Stimulated activated naive B cell treated with anti-CD40 and anti-IgM and Interleukin-4, amounts not matched to agents 10 μg/mL and 1 μg/mL and 100 μg/mL, for 72 hours (primary cell): ENCODE measurements around the gene ELMOD3.
"Not testable (repeated sequence)": the region's sequence is repeated elsewhere in the genome, so short reads cannot be mapped to it uniquely, and the experiment has no call there.

Experiments used
- ATAC-seq, 2 donors: fragments of 150-1000 bp; cut with Tn5 transposase; replicated peaks; 2 replicates each; pipeline ENCODE4 v1.10.0; 2021; ENCODE audit warnings: moderate library complexity in 1 of 2
- DNase-seq: peaks from one replicate; pipeline ENCODE4 v3.0.0; 2021
- H3K27ac Mint-ChIP-seq: one replicate; pipeline ENCODE4 v1.8.0; 2022; ENCODE audit warnings: mild to moderate bottlenecking, mixed read lengths
- H3K27me3 Mint-ChIP-seq, 2 donors: one replicate each; pipeline ENCODE4 v1.8.0; 2022; ENCODE audit warnings: mixed read lengths in 2 of 2
- H3K36me3 Mint-ChIP-seq, 2 donors: one replicate each; pipeline ENCODE4 v1.8.0; 2022; ENCODE audit warnings: mixed read lengths in 2 of 2, mild to moderate bottlenecking in 1 of 2
- H3K4me1 Mint-ChIP-seq, 2 donors: one replicate each; pipeline ENCODE4 v1.8.0; 2022; ENCODE audit warnings: mixed read lengths in 2 of 2, mild to moderate bottlenecking in 1 of 2
- H3K4me3 Mint-ChIP-seq, 2 donors: one replicate each; pipeline ENCODE4 v1.8.0; 2022; ENCODE audit warnings: mild to moderate bottlenecking in 2 of 2, mixed read lengths in 2 of 2, moderate library complexity in 1 of 2
- H3K9me3 Mint-ChIP-seq, 2 donors: one replicate each; pipeline ENCODE4 v1.8.0; 2022; ENCODE audit warnings: mixed read lengths in 2 of 2, mild to moderate bottlenecking in 1 of 2

Gene ELMOD3

DNA sequence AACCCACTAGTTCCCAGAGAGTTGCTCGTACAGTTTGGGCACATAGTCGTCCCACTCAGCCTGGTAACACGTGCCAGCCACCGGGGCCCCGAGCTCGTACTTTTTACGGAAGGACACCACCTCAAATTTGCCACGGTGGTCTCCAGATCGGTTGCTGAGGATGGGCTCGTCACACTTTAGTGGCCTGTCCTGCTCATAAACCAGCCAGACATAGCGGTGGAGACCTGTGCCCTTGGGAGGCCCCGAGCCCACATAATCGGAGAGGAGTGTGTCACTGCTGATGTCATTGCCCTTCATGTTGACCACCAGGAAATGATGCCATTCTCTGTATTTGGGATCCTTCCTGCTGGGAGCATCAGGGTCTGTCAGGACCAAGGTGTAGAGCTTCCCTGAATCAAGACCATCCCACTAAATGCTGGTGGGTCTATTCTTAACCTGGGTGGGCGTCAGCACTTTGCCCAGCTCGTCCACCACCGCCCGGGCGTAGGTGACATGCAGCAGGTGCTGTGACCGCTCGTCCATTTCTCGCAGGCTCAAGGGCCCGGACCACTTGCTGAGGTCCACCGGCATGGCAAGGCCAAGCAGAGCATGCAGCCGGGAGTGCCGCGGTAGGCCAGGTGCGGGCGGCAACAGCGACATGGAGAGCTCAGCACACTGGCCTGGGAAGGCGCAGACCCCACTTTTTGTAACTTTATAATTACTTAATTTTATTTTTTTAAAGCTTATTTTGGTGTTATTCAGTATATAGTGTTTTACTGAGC, 13.1 kb upstream of the ELMOD3 start:
- peaks cover 27 to 38% of the 10 kb centered on the region in 2 donors for H3K36me3 Mint-ChIP-seq
- no peaks in the 10 kb centered on the region for H3K9me3 Mint-ChIP-seq
- no peaks in the 10 kb centered on the region for H3K27me3 Mint-ChIP-seq
- H3K4me1 Mint-ChIP-seq, result no peaks in the 10 kb centered on the region
- H3K27ac Mint-ChIP-seq, result no peak overlapping the region
- H3K4me3 Mint-ChIP-seq, result no peak overlapping the region
- no peak for DNase-seq
- ATAC-seq, result no peak

DNA sequence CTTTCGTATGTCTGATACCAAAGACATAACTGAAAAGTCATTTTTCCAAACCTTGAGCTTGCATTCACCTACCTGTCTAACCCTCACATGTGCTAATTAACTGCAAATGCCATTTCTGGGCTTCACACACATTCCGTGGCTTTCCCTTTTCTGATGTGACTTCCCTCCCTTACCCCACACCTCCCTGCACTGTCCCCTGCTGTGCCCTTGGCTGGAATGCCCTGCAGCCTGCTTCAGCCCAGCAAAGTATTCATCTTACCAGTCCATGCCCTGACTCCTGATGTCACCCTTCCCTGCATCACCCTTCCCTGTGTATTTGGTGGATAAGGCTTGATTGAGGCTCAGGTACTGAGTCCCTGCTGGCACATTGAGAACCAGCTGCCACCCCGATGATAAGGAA, 12.4 kb upstream of the ELMOD3 start:
- ATAC-seq, result no peak
- Mint-ChIP-seq H3K9me3 (no peaks in the 10 kb centered on the region), H3K27ac (no peak overlapping the region), H3K4me3 (no peak overlapping the region), H3K4me1 (no peaks in the 10 kb centered on the region), H3K27me3 (no peaks in the 10 kb centered on the region), H3K36me3 (peaks cover 30 to 45% of the 10 kb centered on the region in 2 donors)
- no peak for DNase-seq

DNA sequence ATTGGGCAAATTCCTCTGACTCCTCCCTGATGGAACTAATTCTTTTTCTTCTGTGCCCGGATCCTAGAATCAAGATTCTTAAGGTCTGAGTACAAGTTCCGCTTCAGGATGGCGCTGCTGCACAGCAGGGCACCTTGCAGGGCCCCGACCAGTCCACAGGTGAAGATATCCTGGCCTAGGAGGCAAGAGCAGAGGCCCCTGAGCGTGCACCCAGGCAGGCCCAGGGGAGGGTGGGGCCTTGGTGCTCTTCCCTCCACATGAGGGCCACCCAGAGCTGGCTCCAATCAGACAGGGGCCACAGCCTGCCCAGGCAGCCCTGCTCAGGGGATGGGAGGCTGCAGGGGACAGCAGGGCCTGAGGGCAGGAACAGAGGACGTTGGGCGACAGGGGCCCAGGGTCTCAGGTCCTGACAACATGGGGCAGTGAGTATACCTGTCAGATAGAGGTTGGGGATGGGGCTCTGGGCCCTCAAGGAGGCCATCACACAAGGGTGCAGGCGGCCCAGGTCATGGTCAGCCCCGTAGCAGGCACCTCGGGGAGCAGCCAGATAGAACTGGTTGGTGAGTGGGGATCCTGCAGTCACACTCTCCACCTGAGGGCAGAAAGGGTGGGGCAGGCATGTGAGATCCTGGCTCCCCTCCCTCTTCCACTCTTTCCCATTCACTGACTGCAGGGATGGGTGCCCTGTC, 11.2 kb upstream of the ELMOD3 start:
- not testable (repeated sequence) for H3K4me3 Mint-ChIP-seq, H3K9me3 Mint-ChIP-seq, H3K4me1 Mint-ChIP-seq, ATAC-seq, H3K27ac Mint-ChIP-seq, H3K27me3 Mint-ChIP-seq, DNase-seq
- H3K36me3 Mint-ChIP-seq, result peaks cover 37 to 52% of the 10 kb centered on the region in 2 donors

DNA sequence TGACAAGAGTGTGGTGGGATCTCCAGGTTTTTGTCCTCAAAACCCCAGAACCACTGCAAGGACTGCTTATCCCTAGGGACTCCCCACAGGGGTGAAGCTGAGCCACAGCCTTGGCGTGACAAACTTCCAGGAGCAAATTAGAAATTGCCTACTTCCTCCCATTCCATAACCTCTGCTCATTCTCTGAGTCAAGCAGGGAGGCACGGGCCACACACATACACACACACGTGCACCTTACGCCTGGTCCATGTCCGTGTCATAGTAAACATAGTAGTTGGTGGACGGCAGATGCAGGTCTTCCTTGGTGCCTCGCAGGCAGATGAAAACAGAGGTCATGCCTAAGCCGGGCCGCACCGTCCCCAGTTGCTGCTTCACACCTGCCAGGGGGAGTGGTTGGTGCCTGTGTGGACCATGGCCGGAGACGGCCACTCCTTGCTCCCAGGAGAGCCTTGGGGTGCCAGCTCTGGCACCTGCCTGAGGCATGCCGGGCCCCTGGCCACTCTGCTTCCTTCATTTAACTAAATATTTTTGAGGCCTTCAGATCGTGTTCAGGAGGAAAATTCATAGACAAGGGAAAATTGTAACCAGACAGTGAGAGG, 10.1 kb upstream of the ELMOD3 start:
- Mint-ChIP-seq H3K9me3 (no peaks in the 10 kb centered on the region), H3K27ac (peak overlapping the region; percentile 25)
- ATAC-seq, result no peak

DNA sequence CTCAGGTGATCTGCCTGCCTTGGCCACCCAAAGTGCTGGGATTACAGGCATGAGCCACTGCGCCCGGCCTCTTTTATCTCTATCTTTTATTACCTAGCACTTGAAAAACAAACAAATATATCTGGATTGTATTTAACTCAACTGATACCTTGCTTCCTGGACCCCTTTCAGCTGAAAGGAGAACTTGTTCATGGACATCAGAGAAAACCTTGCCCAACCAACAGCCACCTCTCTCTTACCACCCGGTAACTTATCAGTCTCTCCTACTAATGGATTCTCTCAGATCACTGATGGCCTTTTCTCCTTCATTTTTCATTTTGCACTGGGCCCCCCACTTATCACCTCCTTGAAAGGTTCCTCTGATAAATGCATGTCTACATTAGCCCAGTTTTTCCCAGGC, 7.0 kb upstream of the ELMOD3 start:
- no peak overlapping the region for H3K27ac Mint-ChIP-seq
- peaks cover 0 to 2% of the 10 kb centered on the region in 2 donors for H3K4me1 Mint-ChIP-seq
- DNase-seq (no peak), ATAC-seq (no peak)
- H3K27me3 Mint-ChIP-seq, result no peaks in the 10 kb centered on the region
- no peaks in the 10 kb centered on the region for H3K9me3 Mint-ChIP-seq
- no peak overlapping the region for H3K4me3 Mint-ChIP-seq
- H3K36me3 Mint-ChIP-seq, result peaks cover 53 to 70% of the 10 kb centered on the region in 2 donors

More for the DNA sequence above, 10.1 kb upstream of the ELMOD3 start:
- Mint-ChIP-seq H3K27me3 (no peaks in the 10 kb centered on the region), H3K4me1 (no peaks in the 10 kb centered on the region), H3K4me3 (no peak overlapping the region), H3K36me3 (peaks cover 41 to 57% of the 10 kb centered on the region in 2 donors)
- no peak for DNase-seq

DNA sequence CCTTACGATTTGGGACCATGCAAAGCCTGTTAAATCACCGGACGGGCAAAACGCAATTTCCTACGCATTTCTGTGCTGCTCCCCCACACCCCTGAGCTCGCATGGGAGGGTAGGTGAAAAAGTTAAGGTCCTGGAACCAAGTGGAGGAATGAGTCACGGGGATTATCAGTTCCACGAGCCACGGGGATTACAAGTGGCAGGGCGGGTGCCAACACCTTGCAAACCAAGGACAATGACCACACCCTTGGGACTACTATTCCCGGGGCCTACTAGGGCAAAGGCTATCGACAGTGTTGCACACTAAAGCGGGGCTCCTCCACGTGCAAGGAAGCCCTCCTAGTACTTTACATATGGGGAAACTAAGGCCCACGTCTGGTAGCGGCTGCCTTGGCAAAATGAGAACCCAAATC, 688 bp upstream of the ELMOD3 start:
- ATAC-seq, result peak in 1 of 2 donors; percentile 9
- Mint-ChIP-seq H3K27me3 (no peaks in the 10 kb centered on the region), H3K36me3 (peaks cover 24 to 43% of the 10 kb centered on the region in 2 donors), H3K9me3 (no peaks in the 10 kb centered on the region), H3K27ac (peak overlapping the region; percentile 99), H3K4me3 (peak overlapping the region; percentile 93 to 100), H3K4me1 (peaks cover 15 to 42% of the 10 kb centered on the region in 2 donors)
- DNase-seq, result no peak

DNA sequence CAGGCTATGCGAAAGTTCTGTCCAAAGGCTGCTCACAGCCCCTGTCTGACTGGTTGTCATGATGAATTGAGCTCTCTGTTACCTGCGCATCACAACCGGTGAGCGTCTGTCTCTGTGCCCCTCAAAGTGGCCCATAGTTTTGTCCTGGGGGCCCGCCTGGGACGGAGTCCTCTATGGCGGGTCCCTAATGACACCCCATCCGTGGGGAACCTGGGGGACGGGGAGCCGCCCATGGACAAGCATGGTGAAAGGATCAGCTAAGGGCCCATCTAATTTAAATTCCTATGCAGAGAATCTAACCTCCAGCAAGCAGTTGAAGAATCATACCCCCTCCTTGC, 473 bp downstream of the ELMOD3 start:
- H3K4me1 Mint-ChIP-seq, result peaks cover 15 to 44% of the 10 kb centered on the region in 2 donors
- peak; percentile 10 to 18 for ATAC-seq
- no peak for DNase-seq

DNA sequence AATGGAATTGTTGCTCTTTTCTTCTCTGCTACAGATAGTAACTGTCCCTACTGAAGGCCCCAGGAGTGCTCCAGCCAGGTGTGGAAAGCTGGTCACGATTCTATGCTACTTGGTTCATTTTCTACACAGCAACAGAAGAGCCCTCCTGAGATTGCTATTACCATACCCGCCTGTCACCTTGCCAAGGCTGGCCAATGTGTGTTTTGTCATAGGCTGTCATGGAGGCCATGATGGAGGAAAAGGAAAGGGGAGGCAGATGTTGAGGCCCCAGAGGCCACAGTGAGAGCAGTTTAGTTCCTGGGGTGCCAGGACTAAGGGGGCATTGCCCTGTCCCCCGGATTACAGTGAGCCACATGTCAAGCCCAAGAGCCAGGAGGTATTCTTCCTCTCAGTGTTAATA, 952 bp downstream of the ELMOD3 start:
- no peak for ATAC-seq
- Mint-ChIP-seq H3K36me3 (peaks cover 16 to 32% of the 10 kb centered on the region in 2 donors), H3K4me1 (peaks cover 15 to 44% of the 10 kb centered on the region in 2 donors), H3K27me3 (no peaks in the 10 kb centered on the region), H3K9me3 (no peaks in the 10 kb centered on the region), H3K4me3 (peak overlapping the region; percentile 93 to 100), H3K27ac (peak overlapping the region; percentile 99)
- no peak for DNase-seq

More for the DNA sequence above, 473 bp downstream of the ELMOD3 start:
- peak overlapping the region; percentile 93 to 100 for H3K4me3 Mint-ChIP-seq
- H3K27me3 Mint-ChIP-seq, result no peaks in the 10 kb centered on the region
- peak overlapping the region; percentile 99 for H3K27ac Mint-ChIP-seq
- no peaks in the 10 kb centered on the region for H3K9me3 Mint-ChIP-seq
- H3K36me3 Mint-ChIP-seq, result peaks cover 19 to 36% of the 10 kb centered on the region in 2 donors

DNA sequence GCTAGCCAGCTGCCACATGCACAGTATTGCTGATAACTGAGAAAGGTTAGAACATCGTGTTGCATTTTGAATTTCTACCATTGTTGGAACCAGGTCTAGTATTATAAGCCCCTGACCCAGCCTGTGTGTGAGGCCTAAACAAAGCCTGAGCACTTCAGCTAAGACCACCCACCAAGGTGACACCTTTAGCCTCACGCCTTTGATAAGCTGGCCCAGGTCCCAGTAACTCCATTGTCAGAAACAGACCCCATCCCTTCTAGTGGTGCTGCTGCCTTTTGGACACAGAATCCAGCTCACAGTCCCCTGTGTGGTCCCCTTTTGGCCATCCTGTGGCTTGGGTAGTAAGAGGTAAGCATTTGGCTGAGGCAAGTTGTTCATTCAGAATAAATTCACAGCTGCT, 1.6 kb downstream of the ELMOD3 start:
- H3K4me1 Mint-ChIP-seq, result peaks cover 15 to 44% of the 10 kb centered on the region in 2 donors
- H3K27me3 Mint-ChIP-seq, result no peaks in the 10 kb centered on the region
- ATAC-seq, result no peak
- H3K27ac Mint-ChIP-seq, result no peak overlapping the region
- no peak overlapping the region for H3K4me3 Mint-ChIP-seq
- no peak for DNase-seq
- H3K9me3 Mint-ChIP-seq, result no peaks in the 10 kb centered on the region
- H3K36me3 Mint-ChIP-seq, result peaks cover 9 to 26% of the 10 kb centered on the region in 2 donors

DNA sequence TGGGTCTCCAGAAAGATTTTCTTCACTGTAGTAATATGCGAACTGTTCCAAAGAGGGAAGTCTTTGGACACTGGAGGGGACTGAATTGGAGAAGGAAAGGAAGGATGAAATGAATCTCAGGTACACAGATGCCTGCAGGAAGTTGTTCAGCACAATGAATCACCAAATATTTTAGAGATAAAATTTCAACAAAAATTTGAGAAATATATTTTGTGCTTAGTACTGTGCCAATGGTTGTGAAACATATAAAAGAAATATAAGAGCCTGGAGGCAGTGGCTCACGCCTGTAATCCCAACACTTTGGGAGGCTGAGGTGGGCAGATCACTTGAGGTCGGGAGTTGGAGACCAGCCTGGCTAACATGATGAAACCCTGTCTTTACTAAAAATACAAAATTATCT, 3.2 kb downstream of the ELMOD3 start:
- peaks cover 15 to 41% of the 10 kb centered on the region in 2 donors for H3K4me1 Mint-ChIP-seq
- no peaks in the 10 kb centered on the region for H3K9me3 Mint-ChIP-seq
- no peaks in the 10 kb centered on the region for H3K27me3 Mint-ChIP-seq
- H3K27ac Mint-ChIP-seq, result no peak overlapping the region
- peaks cover 14 to 36% of the 10 kb centered on the region in 2 donors for H3K36me3 Mint-ChIP-seq
- no peak overlapping the region for H3K4me3 Mint-ChIP-seq
- ATAC-seq, result no peak
- no peak for DNase-seq

DNA sequence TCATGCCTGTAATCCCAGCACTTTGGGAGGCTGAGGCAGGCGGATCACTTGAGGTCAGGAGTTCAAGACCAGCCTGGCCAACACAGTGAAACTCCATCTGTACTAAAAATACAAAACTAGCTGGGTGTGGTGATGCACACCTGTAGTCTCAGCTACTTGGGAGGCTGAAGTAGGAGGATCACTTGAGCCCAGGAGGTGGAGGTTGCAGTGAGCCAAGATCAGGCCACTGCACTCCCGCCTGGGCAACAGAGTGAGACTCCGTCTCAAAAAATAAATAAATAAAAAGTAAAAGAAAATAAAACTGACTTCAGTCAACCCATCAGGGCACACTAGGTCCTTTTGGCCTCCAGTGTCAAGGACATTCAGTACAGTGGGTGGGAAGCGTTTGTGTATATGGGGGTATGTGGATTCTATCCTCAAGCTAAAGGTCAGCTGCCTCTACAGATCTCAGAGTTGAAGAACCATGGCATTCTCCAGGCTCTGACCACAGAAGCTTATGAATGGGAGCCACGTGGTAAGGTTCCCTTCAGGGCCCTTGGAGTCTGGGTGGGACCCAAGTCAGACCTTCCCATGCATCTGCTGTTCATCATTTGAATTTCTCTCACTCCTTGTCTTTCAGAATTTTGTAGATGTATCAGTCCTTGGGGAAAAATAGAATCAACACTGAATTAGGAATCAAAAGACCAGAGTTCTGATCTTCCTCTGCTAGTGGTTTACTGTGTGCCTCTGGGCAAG, 8.3 kb downstream of the ELMOD3 start:
- Mint-ChIP-seq H3K4me1 (peaks cover 3 to 11% of the 10 kb centered on the region in 2 donors), H3K36me3 (peaks cover 18 to 34% of the 10 kb centered on the region in 2 donors)
- ATAC-seq, H3K27me3 Mint-ChIP-seq, H3K27ac Mint-ChIP-seq, DNase-seq, H3K9me3 Mint-ChIP-seq, H3K4me3 Mint-ChIP-seq: not testable (repeated sequence)

DNA sequence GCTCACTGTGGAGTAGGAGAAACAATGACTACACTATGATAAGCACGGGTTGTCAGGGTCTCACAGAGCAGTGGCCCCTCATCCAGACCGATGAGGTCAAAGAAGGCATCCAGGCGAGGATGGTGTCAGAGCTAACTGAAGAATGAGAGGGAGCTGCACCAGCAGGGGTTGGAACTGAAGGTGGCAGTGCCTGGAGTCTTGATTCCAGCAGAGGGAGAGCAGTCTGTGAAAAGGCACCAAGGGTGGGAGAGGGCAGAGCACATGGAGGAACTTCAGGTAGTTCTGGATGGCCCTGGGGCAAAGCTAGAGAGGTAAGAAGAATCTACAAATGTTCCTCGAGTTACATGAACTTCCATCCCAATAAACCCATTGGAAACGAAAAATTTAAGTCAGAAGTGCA, 12.6 kb downstream of the ELMOD3 start:
- H3K27ac Mint-ChIP-seq, result no peak overlapping the region
- no peaks in the 10 kb centered on the region for H3K4me1 Mint-ChIP-seq
- H3K36me3 Mint-ChIP-seq, result peaks cover 15 to 27% of the 10 kb centered on the region in 2 donors
- H3K27me3 Mint-ChIP-seq, result no peaks in the 10 kb centered on the region
- H3K4me3 Mint-ChIP-seq, result no peak overlapping the region
- ATAC-seq, result no peak
- no peak for DNase-seq
- H3K9me3 Mint-ChIP-seq, result no peaks in the 10 kb centered on the region

DNA sequence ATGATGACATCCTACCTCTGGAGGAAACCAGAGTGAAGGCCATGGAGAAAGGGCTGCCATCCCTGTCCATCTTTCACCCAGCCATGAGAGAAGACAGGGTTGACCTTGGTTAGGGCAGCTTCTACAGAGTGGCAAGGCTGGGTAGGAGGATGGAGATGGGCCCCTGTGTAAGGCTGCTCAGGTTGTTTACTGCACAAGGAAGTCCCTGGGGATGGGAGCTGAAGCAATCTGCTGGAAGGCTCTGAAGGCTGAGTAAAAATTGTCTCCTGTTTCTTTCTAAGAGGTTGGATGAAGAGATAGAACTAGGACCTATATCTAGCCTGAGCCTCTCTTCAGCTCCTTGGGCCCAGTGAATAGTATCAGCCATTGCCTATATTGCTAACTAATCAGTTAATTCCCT, 14.4 kb downstream of the ELMOD3 start:
- H3K4me3 Mint-ChIP-seq, result no peak overlapping the region
- peaks cover 13 to 20% of the 10 kb centered on the region in 2 donors for H3K36me3 Mint-ChIP-seq
- H3K9me3 Mint-ChIP-seq, result peaks cover 0 to 1% of the 10 kb centered on the region in 2 donors
- ATAC-seq, result no peak
- H3K4me1 Mint-ChIP-seq, result no peaks in the 10 kb centered on the region
- H3K27ac Mint-ChIP-seq, result no peak overlapping the region
- H3K27me3 Mint-ChIP-seq, result no peaks in the 10 kb centered on the region
- no peak for DNase-seq

DNA sequence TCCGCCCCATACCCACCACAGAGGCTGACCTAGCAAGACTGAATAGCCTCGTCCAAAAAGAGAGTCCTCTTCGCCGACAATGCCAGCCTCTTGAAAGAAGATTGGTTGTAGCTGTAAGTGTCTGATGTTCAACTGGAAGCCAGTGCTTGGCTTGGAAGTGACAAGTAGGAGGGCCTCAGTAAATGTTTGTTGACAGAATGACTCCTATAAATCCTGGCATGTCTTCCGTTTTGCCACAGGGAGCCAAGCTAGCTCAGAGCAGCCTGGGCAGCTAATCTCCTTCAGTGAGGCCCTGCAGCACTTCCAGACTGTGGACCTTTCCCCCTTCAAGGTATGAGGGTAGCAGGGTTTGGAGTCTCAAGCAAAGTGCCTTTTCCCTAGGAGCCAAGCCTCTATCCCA, 14.9 kb downstream of the ELMOD3 start:
- ATAC-seq, result no peak
- Mint-ChIP-seq H3K4me1 (no peaks in the 10 kb centered on the region), H3K9me3 (peaks cover 0 to 2% of the 10 kb centered on the region in 2 donors), H3K36me3 (peaks cover 16 to 22% of the 10 kb centered on the region in 2 donors), H3K4me3 (no peak overlapping the region), H3K27me3 (no peaks in the 10 kb centered on the region), H3K27ac (no peak overlapping the region)
- DNase-seq, result no peak
